ENCODE results near the gene DGUOK.
A peak's percentile ranks its signal among the peaks of the same experiment; 100 is the strongest.

Gene DGUOK

DNA sequence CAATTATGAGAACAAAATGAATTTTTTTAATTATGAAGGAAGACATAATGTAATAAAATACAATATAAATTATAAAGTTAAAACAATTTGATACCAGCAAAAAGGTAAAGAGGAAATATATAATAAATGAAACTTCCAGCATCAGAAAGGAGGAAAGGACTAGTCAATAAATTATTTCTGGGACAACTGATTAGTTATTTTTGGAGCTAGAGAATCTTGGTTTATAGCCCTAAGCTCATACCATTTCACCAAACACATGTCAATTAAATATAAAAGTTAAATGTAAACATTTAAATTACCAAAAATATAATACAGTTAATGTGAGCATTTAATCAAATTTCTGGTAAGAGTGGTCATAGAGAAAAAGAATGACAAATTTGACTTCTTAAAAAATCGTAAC is 21.7 kb upstream of the DGUOK start:
- H3K4me3 ChIP-seq (ENCODE audit: low read depth, low read length): no peak overlapping the region
- DNase-seq (ENCODE audit: low read depth): no peak
- TF ChIP-seq, protein P1, sequence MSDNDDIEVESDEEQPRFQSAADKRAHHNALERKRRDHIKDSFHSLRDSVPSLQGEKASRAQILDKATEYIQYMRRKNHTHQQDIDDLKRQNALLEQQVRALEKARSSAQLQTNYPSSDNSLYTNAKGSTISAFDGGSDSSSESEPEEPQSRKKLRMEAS (IDR thresholded peaks at IDR 0.05; ENCODE audit: low read depth, low read length): no peak
- TF ChIP-seq, protein P2, sequence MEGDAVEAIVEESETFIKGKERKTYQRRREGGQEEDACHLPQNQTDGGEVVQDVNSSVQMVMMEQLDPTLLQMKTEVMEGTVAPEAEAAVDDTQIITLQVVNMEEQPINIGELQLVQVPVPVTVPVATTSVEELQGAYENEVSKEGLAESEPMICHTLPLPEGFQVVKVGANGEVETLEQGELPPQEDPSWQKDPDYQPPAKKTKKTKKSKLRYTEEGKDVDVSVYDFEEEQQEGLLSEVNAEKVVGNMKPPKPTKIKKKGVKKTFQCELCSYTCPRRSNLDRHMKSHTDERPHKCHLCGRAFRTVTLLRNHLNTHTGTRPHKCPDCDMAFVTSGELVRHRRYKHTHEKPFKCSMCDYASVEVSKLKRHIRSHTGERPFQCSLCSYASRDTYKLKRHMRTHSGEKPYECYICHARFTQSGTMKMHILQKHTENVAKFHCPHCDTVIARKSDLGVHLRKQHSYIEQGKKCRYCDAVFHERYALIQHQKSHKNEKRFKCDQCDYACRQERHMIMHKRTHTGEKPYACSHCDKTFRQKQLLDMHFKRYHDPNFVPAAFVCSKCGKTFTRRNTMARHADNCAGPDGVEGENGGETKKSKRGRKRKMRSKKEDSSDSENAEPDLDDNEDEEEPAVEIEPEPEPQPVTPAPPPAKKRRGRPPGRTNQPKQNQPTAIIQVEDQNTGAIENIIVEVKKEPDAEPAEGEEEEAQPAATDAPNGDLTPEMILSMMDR (IDR thresholded peaks at IDR 0.05; ENCODE audit: low read depth, low read length): no peak
- no peak for TF ChIP-seq MYC (IDR thresholded peaks at IDR 0.05; ENCODE audit: low read depth, low read length)
- TF ChIP-seq POLR2A (IDR thresholded peaks at IDR 0.05; ENCODE audit: extremely low read depth, insufficient read length): no peak

DNA sequence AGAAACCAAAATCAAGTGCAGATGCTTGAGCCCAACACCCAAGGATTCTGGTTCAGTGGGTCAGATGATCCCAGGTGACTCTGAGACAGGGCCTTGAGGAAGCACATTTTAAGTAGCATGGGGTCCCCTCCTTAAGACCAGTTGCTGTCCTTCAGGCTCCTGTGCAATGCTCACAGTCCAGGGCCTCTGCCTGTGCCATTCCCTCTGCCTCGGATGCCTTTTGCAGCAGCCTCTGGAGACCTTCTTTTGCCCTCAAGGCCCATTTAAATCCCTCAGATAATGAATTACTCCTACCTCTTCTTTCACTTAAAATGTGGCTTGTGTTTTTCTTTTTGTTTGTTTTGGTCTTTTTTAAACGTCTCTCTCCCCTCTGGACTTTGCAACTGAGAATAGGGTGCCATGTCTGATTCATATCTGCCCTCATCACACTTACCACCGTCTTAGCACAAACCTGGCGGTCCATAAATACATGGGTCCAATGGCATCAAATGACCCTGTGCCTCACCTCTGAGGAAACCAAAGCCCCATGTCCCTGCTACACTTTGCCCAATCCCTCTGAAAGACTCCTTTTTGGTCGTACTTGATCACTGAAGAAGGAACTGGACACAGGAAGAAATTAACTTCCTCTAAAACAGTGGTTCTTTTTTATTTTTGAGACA is 19.7 kb upstream of the DGUOK start:
- no peak for DNase-seq (ENCODE audit: low read depth)
- TF ChIP-seq POLR2A (IDR thresholded peaks at IDR 0.05; ENCODE audit: extremely low read depth, insufficient read length) (no peak), MYC (IDR thresholded peaks at IDR 0.05; ENCODE audit: low read depth, low read length) (no peak)
- TF ChIP-seq, protein P1 (IDR thresholded peaks at IDR 0.05; ENCODE audit: low read depth, low read length): no peak
- TF ChIP-seq, protein P2 (IDR thresholded peaks at IDR 0.05; ENCODE audit: low read depth, low read length): no peak
- no peak overlapping the region for H3K4me3 ChIP-seq (ENCODE audit: low read depth, low read length)

DNA sequence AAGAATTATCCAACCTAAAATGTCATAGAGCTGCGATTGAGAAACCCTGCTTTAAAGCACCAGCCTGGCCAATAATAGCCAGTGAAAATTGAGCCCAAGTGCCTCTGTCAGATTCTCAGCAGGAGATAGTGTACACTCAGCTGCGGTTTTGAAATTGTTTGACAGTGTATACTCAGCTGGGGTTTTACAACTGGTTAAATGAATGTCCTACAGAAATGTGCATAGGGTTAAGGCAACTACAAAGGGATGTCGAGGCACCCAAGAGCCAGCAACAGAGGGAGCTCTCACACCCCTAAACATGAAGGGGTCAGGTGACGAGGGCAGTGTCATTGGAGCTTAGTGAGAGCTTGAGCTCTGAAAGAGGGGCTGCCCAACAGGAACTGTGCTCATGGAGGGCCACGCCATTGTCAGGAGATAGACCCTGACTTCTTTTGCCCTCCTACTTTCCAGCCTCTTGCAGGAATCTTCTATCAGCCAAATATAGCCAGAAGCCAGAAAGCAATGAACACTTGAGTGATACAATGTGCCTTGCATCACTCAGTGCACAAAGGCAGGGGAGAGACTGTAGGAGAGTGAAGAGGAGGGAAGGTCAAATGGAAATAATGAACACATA is 18.7 kb upstream of the DGUOK start:
- peak; percentile 75 for DNase-seq (ENCODE audit: low read depth)
- TF ChIP-seq POLR2A (IDR thresholded peaks at IDR 0.05; ENCODE audit: extremely low read depth, insufficient read length) (no peak), MYC (IDR thresholded peaks at IDR 0.05; ENCODE audit: low read depth, low read length) (peak; percentile 26; the same call in 1 of the 2 replicates)
- TF ChIP-seq, protein P1 (IDR thresholded peaks at IDR 0.05; ENCODE audit: low read depth, low read length): peak; percentile 33; the same call in 1 of the 2 replicates
- TF ChIP-seq, protein P2 (IDR thresholded peaks at IDR 0.05; ENCODE audit: low read depth, low read length): peak; percentile 72

DNA sequence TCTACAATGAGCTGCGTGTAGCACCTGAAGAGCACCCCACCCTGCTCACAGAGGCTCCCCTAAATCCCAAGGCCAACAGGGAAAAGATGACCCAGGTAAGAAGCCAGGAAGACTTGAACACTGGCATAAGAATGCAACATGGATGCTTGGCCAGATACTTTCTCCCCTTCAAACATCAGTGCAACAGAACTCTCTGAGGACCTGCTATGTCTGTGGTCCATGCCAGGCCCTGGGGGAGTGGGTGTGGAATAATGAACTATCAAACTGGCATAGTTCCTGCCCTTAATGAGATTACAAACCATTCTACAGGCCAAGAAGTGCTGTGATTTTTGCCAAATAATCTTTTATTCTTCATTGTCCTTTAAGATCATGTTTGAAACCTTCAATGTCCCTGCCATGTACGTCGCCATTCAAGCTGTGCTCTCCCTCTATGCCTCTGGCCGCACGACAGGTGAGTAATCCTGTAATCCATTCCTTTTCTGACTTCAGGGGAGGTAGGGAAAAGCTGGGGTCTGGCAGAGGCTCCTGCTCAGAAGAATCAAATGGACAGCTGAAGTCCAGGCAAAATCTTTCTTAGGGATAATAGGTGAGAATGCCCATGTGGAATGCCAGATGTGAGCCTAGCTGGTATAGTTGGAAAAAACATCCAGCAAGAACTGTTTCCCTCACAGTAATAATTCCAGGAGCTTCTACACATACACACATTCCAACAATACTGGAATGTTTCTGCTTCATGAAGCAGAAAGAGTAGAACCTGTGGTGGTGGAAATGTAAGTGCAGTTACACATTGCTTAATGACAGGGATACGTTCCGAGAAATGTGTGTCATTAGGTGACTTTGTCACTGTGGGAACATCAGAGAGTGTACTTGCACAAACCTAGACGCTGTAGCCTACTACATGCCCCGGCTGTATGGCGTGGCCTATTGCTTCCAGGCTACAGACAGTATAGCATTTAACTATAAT is 17.7 kb upstream of the DGUOK start:
- no peak overlapping the region for H3K4me3 ChIP-seq (ENCODE audit: low read depth, low read length)
- no peak for DNase-seq (ENCODE audit: low read depth)
- TF ChIP-seq MYC (IDR thresholded peaks at IDR 0.05; ENCODE audit: low read depth, low read length): no peak
- no peak for TF ChIP-seq POLR2A (IDR thresholded peaks at IDR 0.05; ENCODE audit: extremely low read depth, insufficient read length)
- TF ChIP-seq, protein P1 (IDR thresholded peaks at IDR 0.05; ENCODE audit: low read depth, low read length): no peak
- TF ChIP-seq, protein P2 (IDR thresholded peaks at IDR 0.05; ENCODE audit: low read depth, low read length): no peak

More for the DNA sequence above, 18.7 kb upstream of the DGUOK start:
- H3K4me3 ChIP-seq (ENCODE audit: low read depth, low read length): no peak overlapping the region

DNA sequence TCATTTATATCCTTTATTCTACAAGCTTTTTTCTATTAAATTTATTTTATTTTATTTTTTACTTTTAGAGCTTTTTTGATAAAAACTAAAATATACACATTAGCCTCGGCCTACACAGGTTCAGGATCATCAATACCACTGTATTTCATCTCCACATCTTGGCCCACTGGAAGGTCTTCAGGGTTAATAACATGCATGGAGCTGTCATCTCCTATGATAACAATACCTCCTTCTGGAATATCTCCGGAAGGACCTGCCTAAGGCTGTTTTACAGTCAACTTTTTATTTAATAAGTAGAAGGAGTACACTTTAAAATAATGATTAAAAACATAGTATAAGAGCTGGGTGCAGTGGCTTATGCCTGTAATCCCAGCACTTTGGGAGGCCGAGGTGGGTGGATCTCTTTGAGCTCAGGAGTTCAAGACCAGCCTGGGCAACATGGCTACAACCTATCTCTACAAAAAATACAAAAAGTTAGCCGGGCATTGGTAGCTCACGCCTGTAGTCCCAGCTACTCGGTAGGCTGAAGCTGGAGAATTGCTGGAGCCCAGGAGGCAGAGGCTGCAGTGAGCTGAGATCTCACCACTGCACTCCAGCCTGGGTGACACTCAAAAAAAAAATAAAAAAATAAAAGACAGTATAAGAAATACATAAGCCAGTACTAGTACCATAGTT is 15.7 kb upstream of the DGUOK start:
- DNase-seq (ENCODE audit: low read depth): no peak
- TF ChIP-seq POLR2A (IDR thresholded peaks at IDR 0.05; ENCODE audit: extremely low read depth, insufficient read length) (no peak), MYC (IDR thresholded peaks at IDR 0.05; ENCODE audit: low read depth, low read length) (no peak)
- TF ChIP-seq, protein P2 (IDR thresholded peaks at IDR 0.05; ENCODE audit: low read depth, low read length): no peak
- TF ChIP-seq, protein P1 (IDR thresholded peaks at IDR 0.05; ENCODE audit: low read depth, low read length): no peak
- no peak overlapping the region for H3K4me3 ChIP-seq (ENCODE audit: low read depth, low read length)

Data from NB4 (cell line).